Suprapubic skin (tissue), 4 donors: ENCODE measurements around the gene GABRA5.

Source experiments
- POLR2A ChIP-seq, 2 donors: fragments of 450-650 bp; IDR thresholded peaks; one replicate each; pipeline ENCODE4 v1.6.1; 2017; ENCODE audit warnings: antibody characterized with exemption in 2 of 2, mild to moderate bottlenecking in 2 of 2, moderate library complexity in 2 of 2
- POLR2AphosphoS5 ChIP-seq, 3 donors: sonication (generic); formaldehyde crosslinking; IDR thresholded peaks; one replicate each; pipeline ENCODE4 v1.6.1; 2017; ENCODE audit warnings: antibody characterized with exemption in 3 of 3
- TF ChIP-seq, protein P1 (sequence below), 2 donors: fragments of 200-600 bp in 1 of 2; fragments of 450-650 bp in 1 of 2; sonication (generic) in 1 of 2; IDR thresholded peaks; one replicate each; pipeline ENCODE4 v1.5.1; 2016 to 2019; ENCODE audit warnings: antibody characterized with exemption in 2 of 2, mild to moderate bottlenecking in 1 of 2, moderate library complexity in 1 of 2

- TF ChIP-seq, protein P1, sequence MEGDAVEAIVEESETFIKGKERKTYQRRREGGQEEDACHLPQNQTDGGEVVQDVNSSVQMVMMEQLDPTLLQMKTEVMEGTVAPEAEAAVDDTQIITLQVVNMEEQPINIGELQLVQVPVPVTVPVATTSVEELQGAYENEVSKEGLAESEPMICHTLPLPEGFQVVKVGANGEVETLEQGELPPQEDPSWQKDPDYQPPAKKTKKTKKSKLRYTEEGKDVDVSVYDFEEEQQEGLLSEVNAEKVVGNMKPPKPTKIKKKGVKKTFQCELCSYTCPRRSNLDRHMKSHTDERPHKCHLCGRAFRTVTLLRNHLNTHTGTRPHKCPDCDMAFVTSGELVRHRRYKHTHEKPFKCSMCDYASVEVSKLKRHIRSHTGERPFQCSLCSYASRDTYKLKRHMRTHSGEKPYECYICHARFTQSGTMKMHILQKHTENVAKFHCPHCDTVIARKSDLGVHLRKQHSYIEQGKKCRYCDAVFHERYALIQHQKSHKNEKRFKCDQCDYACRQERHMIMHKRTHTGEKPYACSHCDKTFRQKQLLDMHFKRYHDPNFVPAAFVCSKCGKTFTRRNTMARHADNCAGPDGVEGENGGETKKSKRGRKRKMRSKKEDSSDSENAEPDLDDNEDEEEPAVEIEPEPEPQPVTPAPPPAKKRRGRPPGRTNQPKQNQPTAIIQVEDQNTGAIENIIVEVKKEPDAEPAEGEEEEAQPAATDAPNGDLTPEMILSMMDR (IDR thresholded peaks at IDR 0.05) = no peak
- no peak for TF ChIP-seq POLR2AphosphoS5 (IDR thresholded peaks at IDR 0.05)
- TF ChIP-seq POLR2A (IDR thresholded peaks at IDR 0.05) = no peak
Measured at GRCh38 chr15:26873846-26874245, 7.0 kb downstream of the GABRA5 start.
